SK-N-SH (cell line): ENCODE measurements around the gene PIGN.

Experiments
- CTCF ChIP-seq: fragments of 200-600 bp; sonication (generic); IDR thresholded peaks from 2 replicates; pipeline ENCODE4 v1.6.1; 2017; ENCODE audit warnings: antibody characterized with exemption, mild to moderate bottlenecking, moderate library complexity
- EP300 ChIP-seq, 2 experiments: IDR thresholded peaks; 2 replicates each; pipeline versions ENCODE4 v1.4.0 to v1.6.1; 2012; ENCODE audit warnings: borderline replicate concordance in 1 of 2, low read depth in 1 of 2, low read length in 1 of 2
- EZH2phosphoT487 ChIP-seq: fragments of 200-600 bp; sonication (generic); IDR thresholded peaks from 2 replicates; pipeline ENCODE4 v1.6.1; 2017; ENCODE audit warnings: low read depth, mixed run types, mild to moderate bottlenecking, antibody characterized with exemption, moderate library complexity, borderline replicate concordance
- FOXM1 ChIP-seq: IDR thresholded peaks from 2 replicates; pipeline ENCODE4 v1.4.0; 2012; ENCODE audit warnings: low read depth, mild to moderate bottlenecking
- GABPA ChIP-seq: IDR thresholded peaks from 2 replicates; pipeline ENCODE4 v1.4.0; 2012; ENCODE audit warnings: low read depth, mild to moderate bottlenecking
- MXI1 ChIP-seq: IDR thresholded peaks from 2 replicates; pipeline ENCODE4 v1.6.1; 2012; ENCODE audit warnings: mild to moderate bottlenecking, low read depth, low read length, improper control_type of control experiment
- RAD21 ChIP-seq: IDR thresholded peaks from 2 replicates; pipeline ENCODE4 v1.6.1; 2012; ENCODE audit warnings: mild to moderate bottlenecking, low read length
- TCF12 ChIP-seq: IDR thresholded peaks from 2 replicates; pipeline ENCODE4 v1.4.0; 2012
- TEAD4 ChIP-seq: IDR thresholded peaks from 2 replicates; pipeline ENCODE4 v1.4.0; 2012; ENCODE audit warnings: mild to moderate bottlenecking, borderline replicate concordance; ENCODE audit not compliant: insufficient read depth
- YY1 ChIP-seq: IDR thresholded peaks from 2 replicates; pipeline ENCODE4 v1.4.0; 2012; ENCODE audit warnings: low read depth, mild to moderate bottlenecking
- ZBTB33 ChIP-seq: IDR thresholded peaks from 2 replicates; pipeline ENCODE4 v1.4.0; 2012; ENCODE audit warnings: low read depth, borderline replicate concordance
- TF ChIP-seq, protein P1 (sequence below): fragments of 150-350 bp; IDR thresholded peaks from 2 replicates; pipeline ENCODE4 v1.6.1; 2017; ENCODE audit warnings: antibody characterized with exemption, low read length, low read depth, borderline replicate concordance

DNA sequence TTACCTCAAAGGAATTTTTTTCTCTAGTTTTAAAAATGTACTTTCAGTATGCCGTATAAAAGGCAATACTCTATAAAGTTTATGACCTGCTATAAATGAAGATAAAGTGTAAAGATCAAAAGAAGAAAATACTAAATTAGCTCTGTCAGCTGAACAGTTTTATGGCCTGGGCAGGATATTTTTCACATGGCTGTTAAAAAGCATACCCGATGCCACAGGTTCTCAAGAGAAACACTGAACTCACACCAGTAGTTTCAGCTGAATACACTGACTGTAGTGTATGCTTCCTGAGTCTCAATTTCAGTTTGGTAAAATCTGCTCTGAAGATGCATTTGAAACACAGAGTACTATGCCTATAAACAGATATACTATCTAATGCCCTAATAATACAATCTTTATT, 126.0 kb downstream of the PIGN start:
- TF ChIP-seq MXI1 (no peak), GABPA (no peak), CTCF (no peak), EP300 (IDR thresholded peaks at IDR 0.05; ENCODE audit: borderline replicate concordance in 1 of 2, low read depth in 1 of 2, low read length in 1 of 2) (no peak), FOXM1 (no peak), EZH2phosphoT487 (no peak), RAD21 (no peak), YY1 (no peak), TEAD4 (no peak), TCF12 (no peak), ZBTB33 (no peak)
- TF ChIP-seq, protein P1, sequence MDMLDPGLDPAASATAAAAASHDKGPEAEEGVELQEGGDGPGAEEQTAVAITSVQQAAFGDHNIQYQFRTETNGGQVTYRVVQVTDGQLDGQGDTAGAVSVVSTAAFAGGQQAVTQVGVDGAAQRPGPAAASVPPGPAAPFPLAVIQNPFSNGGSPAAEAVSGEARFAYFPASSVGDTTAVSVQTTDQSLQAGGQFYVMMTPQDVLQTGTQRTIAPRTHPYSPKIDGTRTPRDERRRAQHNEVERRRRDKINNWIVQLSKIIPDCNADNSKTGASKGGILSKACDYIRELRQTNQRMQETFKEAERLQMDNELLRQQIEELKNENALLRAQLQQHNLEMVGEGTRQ, result no peak
